Esophagus (tissue), 2 donors: ENCODE measurements around the gene PRSS8. TPM values are rescaled to one million over a fixed set of nuclear protein-coding genes. Genes with fewer than 3 reads are reported as not detected.
"Not testable (repeated sequence)": the region's sequence is repeated elsewhere in the genome, so short reads cannot be mapped to it uniquely, and the experiment has no call there.

Experiments used
- H3K27ac ChIP-seq, 2 donors: one replicate each; pipeline ENCODE4 v1.5.1; 2013; ENCODE audit warnings: low read depth in 2 of 2, mild to moderate bottlenecking in 2 of 2, inconsistent platforms in 1 of 2, low read length in 1 of 2, moderate library complexity in 1 of 2
- H3K27me3 ChIP-seq, 2 donors: one replicate each; pipeline ENCODE4 v1.6.1; 2013; ENCODE audit warnings: low read length in 2 of 2, control low read depth in 1 of 2, mild to moderate bottlenecking in 1 of 2; ENCODE audit not compliant: insufficient read depth in 2 of 2, control insufficient read depth in 1 of 2
- H3K36me3 ChIP-seq, 2 donors: one replicate each; pipeline ENCODE4 v1.6.1; 2013; ENCODE audit warnings: low read length in 1 of 2; ENCODE audit not compliant: control insufficient read depth in 2 of 2, insufficient read depth in 2 of 2
- H3K4me1 ChIP-seq, 2 donors: one replicate each; pipeline ENCODE4 v1.6.1; 2013; ENCODE audit warnings: low read length in 1 of 2; ENCODE audit not compliant: control insufficient read depth in 2 of 2, insufficient read depth in 2 of 2
- H3K4me3 ChIP-seq, 2 donors: one replicate each; pipeline ENCODE4 v1.5.1; 2013; ENCODE audit warnings: low read length in 2 of 2, mild to moderate bottlenecking in 2 of 2, low read depth in 1 of 2, moderate library complexity in 1 of 2
- H3K9me3 ChIP-seq, 2 donors: one replicate each; pipeline ENCODE4 v1.6.1; 2013; ENCODE audit warnings: mild to moderate bottlenecking in 2 of 2, low read depth in 1 of 2, low read length in 1 of 2, moderate library complexity in 1 of 2; ENCODE audit not compliant: control insufficient read depth in 2 of 2, insufficient read depth in 1 of 2
- WGBS, 2 donors: extraction: QIAGEN DNeasy Blood & Tissue Kit; methylation state at CpG; one replicate each; pipeline ENCODE4 v1.1.7; 2013; 5-methylcytosine and 5-hydroxymethylcytosine counted together
- polyA plus RNA-seq, 2 donors: library from polyadenylated mRNA; stranded (reverse); fragments of 200-250 nt; gene quantifications; one replicate each; pipeline ENCODE4 v1.2.3, GENCODE V29; 2013
- donor health status: healthy with polysubstance abuse.
- donor health status: Bipolar disorder and iron deficiency.

PRSS8 gene
- polyA plus RNA-seq, 2 donors: 64.3 to 201 TPM

GRCh38 chr16:31136822-31137499, 1.4 kb upstream of the PRSS8 start:
- Histone ChIP-seq H3K4me1 (peaks cover 7 to 48% of the 10 kb centered on the region in 2 donors), H3K36me3 (peaks cover 0 to 16% of the 10 kb centered on the region in 2 donors)
- not testable (repeated sequence) for H3K4me3 ChIP-seq, H3K27me3 ChIP-seq, H3K9me3 ChIP-seq, H3K27ac ChIP-seq
- 88 to 89% methylated on average over 20 of the region's 20 CpGs for WGBS, 2 donors

GRCh38 chr16:31136287-31136662, 748 bp upstream of the PRSS8 start:
- Histone ChIP-seq H3K4me1 (peaks cover 8 to 49% of the 10 kb centered on the region in 2 donors), H3K9me3 (no peaks in the 10 kb centered on the region), H3K27me3 (no peaks in the 10 kb centered on the region), H3K4me3 (no peak overlapping the region), H3K36me3 (peaks cover 0 to 22% of the 10 kb centered on the region in 2 donors), H3K27ac (no peak overlapping the region)
- WGBS, 2 donors: 83 to 85% methylated on average over 6 of the region's 6 CpGs

- Histone ChIP-seq H3K36me3 (peaks cover 0 to 26% of the 10 kb centered on the region in 2 donors), H3K4me3 (peak overlapping the region; percentile 74 to 84), H3K27me3 (no peaks in the 10 kb centered on the region), H3K27ac (peak overlapping the region; percentile 90 to 92), H3K4me1 (peaks cover 4 to 44% of the 10 kb centered on the region in 2 donors), H3K9me3 (no peaks in the 10 kb centered on the region)
- 23 to 26% methylated on average over 18 of the region's 18 CpGs for WGBS, 2 donors
These were observed 647 bp downstream of the PRSS8 start for GRCh38 chr16:31134625-31135534.

GRCh38 chr16:31134091-31134571, 1.4 kb downstream of the PRSS8 start:
- Histone ChIP-seq H3K4me1 (peaks cover 7 to 49% of the 10 kb centered on the region in 2 donors), H3K9me3 (no peaks in the 10 kb centered on the region), H3K4me3 (peak overlapping the region; percentile 74 to 84), H3K27me3 (no peaks in the 10 kb centered on the region), H3K36me3 (peaks cover 0 to 26% of the 10 kb centered on the region in 2 donors), H3K27ac (peak overlapping the region in 1 of 2 donors; percentile 92)
- WGBS, 2 donors: 25 to 29% methylated on average over 5 of the region's 5 CpGs

- Histone ChIP-seq H3K27me3 (no peaks in the 10 kb centered on the region), H3K4me3 (peak overlapping the region; percentile 74 to 84), H3K9me3 (no peaks in the 10 kb centered on the region), H3K4me1 (peaks cover 8 to 44% of the 10 kb centered on the region in 2 donors), H3K36me3 (peaks cover 0 to 26% of the 10 kb centered on the region in 2 donors), H3K27ac (peak overlapping the region; percentile 19 to 92)
- WGBS, 2 donors: 72 to 81% methylated on average over 5 to 6 of the region's 6 CpGs
These were observed 2.5 kb downstream of the PRSS8 start for GRCh38 chr16:31133046-31133501.

- peak overlapping the region; percentile 92 to 93 for H3K27ac ChIP-seq
- H3K27me3 ChIP-seq: no peaks in the 10 kb centered on the region
- peaks cover 3 to 31% of the 10 kb centered on the region in 2 donors for H3K36me3 ChIP-seq
- H3K4me3 ChIP-seq: peak overlapping the region; percentile 5 to 39
- H3K9me3 ChIP-seq: no peaks in the 10 kb centered on the region
- 56 to 70% methylated on average over 20 of the region's 20 CpGs for WGBS, 2 donors
- peaks cover 8 to 44% of the 10 kb centered on the region in 2 donors for H3K4me1 ChIP-seq
These were observed 3.1 kb downstream of the PRSS8 start for GRCh38 chr16:31132303-31132979.

GRCh38 chr16:31131841-31132271, 3.7 kb downstream of the PRSS8 start:
- peak overlapping the region; percentile 15 to 39 for H3K4me3 ChIP-seq
- H3K4me1 ChIP-seq: peaks cover 8 to 44% of the 10 kb centered on the region in 2 donors
- 46 to 49% methylated on average over 5 of the region's 5 CpGs for WGBS, 2 donors
- H3K27ac ChIP-seq: peak overlapping the region; percentile 92 to 93
- H3K27me3 ChIP-seq: no peaks in the 10 kb centered on the region
- no peaks in the 10 kb centered on the region for H3K9me3 ChIP-seq
- peaks cover 6 to 36% of the 10 kb centered on the region in 2 donors for H3K36me3 ChIP-seq

- H3K9me3 ChIP-seq: no peaks in the 10 kb centered on the region
- WGBS, 2 donors: 52 to 57% methylated on average over 11 of the region's 11 CpGs
- H3K27ac ChIP-seq: peak overlapping the region; percentile 92 to 93
- peaks cover 8 to 44% of the 10 kb centered on the region in 2 donors for H3K4me1 ChIP-seq
- H3K36me3 ChIP-seq: peaks cover 6 to 38% of the 10 kb centered on the region in 2 donors
- peak overlapping the region; percentile 15 to 39 for H3K4me3 ChIP-seq
- H3K27me3 ChIP-seq: no peaks in the 10 kb centered on the region
These were observed 4.1 kb downstream of the PRSS8 start for GRCh38 chr16:31131416-31131815.

GRCh38 chr16:31130899-31131298, 4.6 kb downstream of the PRSS8 start:
- H3K4me1 ChIP-seq: peaks cover 8 to 43% of the 10 kb centered on the region in 2 donors
- H3K36me3 ChIP-seq: peaks cover 6 to 38% of the 10 kb centered on the region in 2 donors
- H3K9me3 ChIP-seq: no peaks in the 10 kb centered on the region
- WGBS, 2 donors: 50 to 54% methylated on average over 6 of the region's 6 CpGs
- peak overlapping the region; percentile 92 to 93 for H3K27ac ChIP-seq
- no peaks in the 10 kb centered on the region for H3K27me3 ChIP-seq
- peak overlapping the region; percentile 15 to 39 for H3K4me3 ChIP-seq
